RPMI8226 (cell line): ENCODE data around the gene NBEA.
A peak's percentile ranks its signal among the peaks of the same experiment; 100 is the strongest.

Experiments
- DNase-seq: peaks from one replicate; pipeline ENCODE4 v3.0.0-alpha.2; 2015

The NBEA gene

GRCh38 chr13:35526577-35526976 is 584.5 kb downstream of the NBEA start:
- DNase-seq: no peak

GRCh38 chr13:35527451-35527850 is 585.4 kb downstream of the NBEA start:
- no peak for DNase-seq

GRCh38 chr13:35530147-35530546 is 588.1 kb downstream of the NBEA start:
- no peak for DNase-seq

- no peak for DNase-seq
Measured at GRCh38 chr13:35530581-35530980, 588.5 kb downstream of the NBEA start.

- DNase-seq: no peak
Measured at GRCh38 chr13:35531526-35531925, 589.5 kb downstream of the NBEA start.

GRCh38 chr13:35534343-35534742 is 592.3 kb downstream of the NBEA start:
- no peak for DNase-seq

GRCh38 chr13:35548790-35549189 is 606.7 kb downstream of the NBEA start:
- DNase-seq: no peak

- no peak for DNase-seq
Measured at GRCh38 chr13:35549481-35549880, 607.4 kb downstream of the NBEA start.

GRCh38 chr13:35552172-35552844 is 610.2 kb downstream of the NBEA start:
- no peak for DNase-seq

- no peak for DNase-seq
Measured at GRCh38 chr13:35554972-35555623, 613.0 kb downstream of the NBEA start.

- DNase-seq: no peak
Measured at GRCh38 chr13:35557475-35557874, 615.4 kb downstream of the NBEA start.

GRCh38 chr13:35561540-35561939 is 619.5 kb downstream of the NBEA start:
- no peak for DNase-seq

GRCh38 chr13:35565273-35565672 is 623.2 kb downstream of the NBEA start:
- no peak for DNase-seq

GRCh38 chr13:35566340-35566739 is 624.3 kb downstream of the NBEA start:
- DNase-seq: peak; percentile 2

- DNase-seq: no peak
Measured at GRCh38 chr13:35567406-35567980, 625.4 kb downstream of the NBEA start.

GRCh38 chr13:35573639-35574038 is 631.6 kb downstream of the NBEA start:
- DNase-seq: no peak

- DNase-seq: no peak
Measured at GRCh38 chr13:35592457-35592856, 650.4 kb downstream of the NBEA start.

- no peak for DNase-seq
Measured at GRCh38 chr13:35593651-35594050, 651.6 kb downstream of the NBEA start.

- DNase-seq: no peak
Measured at GRCh38 chr13:35594096-35594495, 652.0 kb downstream of the NBEA start.

GRCh38 chr13:35595181-35595580 is 653.1 kb downstream of the NBEA start:
- DNase-seq: no peak

GRCh38 chr13:35596321-35597030 is 654.4 kb downstream of the NBEA start:
- no peak for DNase-seq

- DNase-seq: no peak
Measured at GRCh38 chr13:35597451-35597850, 655.4 kb downstream of the NBEA start.

GRCh38 chr13:35598233-35598632 is 656.2 kb downstream of the NBEA start:
- DNase-seq: no peak
